ENCODE data around the gene DSTN. TPM values are rescaled to one million over a fixed set of nuclear protein-coding genes. Genes with fewer than 3 reads are reported as not detected.

Gene DSTN
- total RNA-seq, 1 experiment from 2014 or later = 202 TPM

DNA sequence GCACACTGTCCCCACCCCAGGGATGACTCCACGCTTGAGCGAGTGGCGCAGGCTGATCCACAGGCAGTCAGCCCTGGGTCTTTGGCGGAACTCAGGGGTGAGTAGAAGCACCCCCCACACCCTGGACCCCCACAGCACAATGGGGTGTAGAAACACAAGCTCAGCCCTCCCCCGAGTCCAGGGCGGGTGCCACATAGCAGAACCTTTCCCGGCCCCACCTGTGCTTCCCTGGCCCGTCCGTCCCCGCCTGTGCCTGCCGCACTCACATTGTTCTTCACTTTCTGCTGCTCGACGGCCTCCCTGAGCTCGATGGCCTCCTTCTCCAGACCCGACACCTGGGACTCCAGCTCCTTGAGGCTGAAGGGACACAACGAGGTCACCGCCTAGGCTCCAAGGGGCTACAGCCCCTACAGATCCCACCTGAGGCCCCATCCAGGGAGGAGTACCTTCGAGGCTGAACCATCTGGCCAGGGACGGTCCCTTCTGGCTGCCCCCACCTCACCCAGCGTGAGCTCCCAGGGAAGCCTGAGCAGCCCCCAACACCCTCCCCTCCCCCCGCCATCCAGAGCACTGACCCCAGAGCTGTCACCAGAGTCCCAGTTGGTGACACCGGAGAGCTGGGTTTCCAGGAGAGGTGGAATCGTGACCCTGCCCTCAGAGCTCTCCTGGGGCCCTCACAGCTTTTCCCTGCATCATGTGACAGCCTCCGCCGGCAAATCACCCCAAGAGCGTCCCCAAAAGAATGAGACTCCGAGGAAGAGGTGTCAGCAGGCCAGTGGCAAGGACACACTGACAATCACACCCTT lies 55.6 kb downstream of the DSTN start:
- BruUV-seq (replicated peaks) = no TSS peak
- Histone ChIP-seq H3K27me3 (ENCODE audit: insufficient read depth, low read length) (no peaks in the 10 kb centered on the region), H3K9me2 (ENCODE audit: insufficient read depth) (no peaks in the 10 kb centered on the region), H3K9me3 (ENCODE audit: control insufficient read depth in 1 of 2, insufficient read depth in 1 of 2, low read depth in 1 of 2, low read length in 2 of 2) (no peaks in the 10 kb centered on the region), H3K79me2 (ENCODE audit: insufficient read depth, low read length) (no peaks in the 10 kb centered on the region), H2AFZ (ENCODE audit: low read depth, low read length, poor library complexity, severe bottlenecking) (no peak overlapping the region), H3K27ac (ENCODE audit: low read depth, low read length) (no peak overlapping the region), H3K4me3 (replicated peaks in 1 of 2; ENCODE audit: low read depth in 1 of 2, low read length in 2 of 2) (no peak overlapping the region), H3K36me3 (ENCODE audit: control insufficient read depth in 1 of 2, insufficient read depth in 2 of 2, low read length in 2 of 2) (peaks cover 7 to 19% of the 10 kb centered on the region in 2 experiments; a peak in 3 of 4 replicates), H4K20me1 (ENCODE audit: insufficient read depth) (no peaks in the 10 kb centered on the region), H3K4me2 (ENCODE audit: low read length) (no peak overlapping the region), H3K9ac (ENCODE audit: low read length) (no peak overlapping the region), H3K4me1 (ENCODE audit: control insufficient read depth in 1 of 2, insufficient read depth in 2 of 2, low read length in 2 of 2) (no peaks in the 10 kb centered on the region)
- DNase-seq (ENCODE audit: low read depth, low spot score) (no peak), ATAC-seq (no peak)
- intact Hi-C loops (cut with micrococcal nuclease) = no loop called here
- POLR2A ChIA-PET = no interaction called here
- no peak for TF ChIP-seq POLR2AphosphoS5 (IDR thresholded peaks at IDR 0.05; ENCODE audit: low read depth, low read length)
- TF ChIP-seq CEBPB (IDR thresholded peaks at IDR 0.05; ENCODE audit: low read depth) = no peak
- TF ChIP-seq SRF (IDR thresholded peaks at IDR 0.05; ENCODE audit: low read depth) = no peak
- TF ChIP-seq ZFX (IDR thresholded peaks at IDR 0.05) = no peak
- TF ChIP-seq POLR2A (IDR thresholded peaks at IDR 0.05; ENCODE audit: borderline replicate concordance, extremely low read depth, insufficient read depth, insufficient read length) = no peak
- no peak for TF ChIP-seq SIN3A (IDR thresholded peaks at IDR 0.05; ENCODE audit: low read depth)
- TF ChIP-seq SP1 (IDR thresholded peaks at IDR 0.05; ENCODE audit: low read depth) = no peak
- TF ChIP-seq EZH2 (IDR thresholded peaks at IDR 0.05) = no peak
- RAD21 ChIA-PET (ENCODE audit: low non-redundant PET in 1 of 2, low total read pairs in 2 of 2, uncharacterized antibody in 2 of 2, unreplicated experiment in 2 of 2) = no interaction called here
- CTCF ChIA-PET = no interaction called here

GRCh38 chr20:17626217-17627007 lies 56.5 kb downstream of the DSTN start:
- BruUV-seq (replicated peaks) = no TSS peak
- no peak overlapping the region for H3K4me2 ChIP-seq (ENCODE audit: low read length)
- H3K4me1 ChIP-seq (ENCODE audit: control insufficient read depth in 1 of 2, insufficient read depth in 2 of 2, low read length in 2 of 2) = no peaks in the 10 kb centered on the region
- no peak overlapping the region for H3K27ac ChIP-seq (ENCODE audit: low read depth, low read length)
- ChIA-PET RAD21 (ENCODE audit: low non-redundant PET in 1 of 2, low total read pairs in 2 of 2, uncharacterized antibody in 2 of 2, unreplicated experiment in 2 of 2) (no interaction called here), CTCF (no interaction called here), POLR2A (no interaction called here)
- TF ChIP-seq EZH2phosphoT487 (IDR thresholded peaks at IDR 0.05; ENCODE audit: borderline replicate concordance) = no peak
- no peak for TF ChIP-seq YY1 (IDR thresholded peaks at IDR 0.05; ENCODE audit: extremely low read depth, insufficient replicate concordance, low read depth, low read length)
- TF ChIP-seq EGR1 (IDR thresholded peaks at IDR 0.05; ENCODE audit: low read depth) = no peak
- TF ChIP-seq ZNF274 (IDR thresholded peaks at IDR 0.05; ENCODE audit: low read depth, low read length) = no peak
- TF ChIP-seq ATF3 (IDR thresholded peaks at IDR 0.05) = no peak
- no peak for TF ChIP-seq POLR2AphosphoS5 (IDR thresholded peaks at IDR 0.05; ENCODE audit: low read depth, low read length)
- no peak for TF ChIP-seq CBX3 (IDR thresholded peaks at IDR 0.05; ENCODE audit: low read depth)
- TF ChIP-seq EZH2 (IDR thresholded peaks at IDR 0.05) = no peak
- TF ChIP-seq FOSL1 (IDR thresholded peaks at IDR 0.05; ENCODE audit: low read depth) = no peak
- no peaks in the 10 kb centered on the region for H3K9me3 ChIP-seq (ENCODE audit: control insufficient read depth in 1 of 2, insufficient read depth in 1 of 2, low read depth in 1 of 2, low read length in 2 of 2)
- no peaks in the 10 kb centered on the region for H3K79me2 ChIP-seq (ENCODE audit: insufficient read depth, low read length)
- no peak overlapping the region for H3K4me3 ChIP-seq (replicated peaks in 1 of 2; ENCODE audit: low read depth in 1 of 2, low read length in 2 of 2)
- H3K36me3 ChIP-seq (ENCODE audit: control insufficient read depth in 1 of 2, insufficient read depth in 2 of 2, low read length in 2 of 2) = peaks cover 11 to 24% of the 10 kb centered on the region in 2 experiments; a peak in 3 of 4 replicates
- H4K20me1 ChIP-seq (ENCODE audit: insufficient read depth) = no peaks in the 10 kb centered on the region
- intact Hi-C loops (cut with micrococcal nuclease) = no loop called here
- no peak overlapping the region for H3K9ac ChIP-seq (ENCODE audit: low read length)
- DNase-seq (ENCODE audit: low read depth, low spot score) (no peak), ATAC-seq (no peak)
- H3K27me3 ChIP-seq (ENCODE audit: insufficient read depth, low read length) = no peaks in the 10 kb centered on the region
- H2AFZ ChIP-seq (ENCODE audit: low read depth, low read length, poor library complexity, severe bottlenecking) = no peak overlapping the region
- no peaks in the 10 kb centered on the region for H3K9me2 ChIP-seq (ENCODE audit: insufficient read depth)
